MCF 10A (cell line): Measurements from ENCODE around the gene SGTB. TPM values are rescaled to one million over a fixed set of nuclear protein-coding genes. Genes with fewer than 3 reads are reported as not detected.
A peak's percentile ranks its signal among the peaks of the same experiment; 100 is the strongest.

Experiments used
- BruUV-seq: library from RNA; stranded (reverse); fragments of 400-500 nt; replicated peaks from 2 replicates; lab custom pipeline; 2021; lab: Mats Ljungman, UMichigan
- CTCF ChIA-PET: fragments of 300-600 bp; sonication (Branson Sonifier 250); formaldehyde crosslinking; extraction: SDS; loops from one replicate; lab custom pipeline; 2021; ENCODE audit warnings: antibody characterized with exemption, inconsistent platforms; lab: Yijun Ruan, JAX
- POLR2A ChIA-PET: fragments of 300-600, 350-650 bp; sonication (Branson Sonifier 250); formaldehyde crosslinking; extraction: SDS; loops from one replicate; lab custom pipeline; 2020; ENCODE audit warnings: antibody characterized with exemption, inconsistent platforms; lab: Yijun Ruan, JAX
- DNase-seq: peaks from one replicate; pipeline ENCODE4 v3.0.0-alpha.2; 2018; ENCODE audit not compliant: unreplicated experiment
- H3K27ac Mint-ChIP-seq: one replicate; pipeline ENCODE4 v1.8.0; 2022; ENCODE audit warnings: mild to moderate bottlenecking, low read depth, mixed read lengths; ENCODE audit not compliant: unreplicated experiment
- H3K27me3 Mint-ChIP-seq: one replicate; pipeline ENCODE4 v1.8.0; 2022; ENCODE audit warnings: mixed read lengths; ENCODE audit not compliant: insufficient read depth, unreplicated experiment
- H3K36me3 Mint-ChIP-seq: one replicate; pipeline ENCODE4 v1.8.0; 2022; ENCODE audit warnings: mild to moderate bottlenecking, moderate library complexity, mixed read lengths; ENCODE audit not compliant: insufficient read depth, unreplicated experiment
- H3K4me1 Mint-ChIP-seq: one replicate; pipeline ENCODE4 v1.8.0; 2022; ENCODE audit warnings: mixed read lengths; ENCODE audit not compliant: insufficient read depth, unreplicated experiment
- H3K4me3 Mint-ChIP-seq: one replicate; pipeline ENCODE4 v1.8.0; 2022; ENCODE audit warnings: mild to moderate bottlenecking, moderate library complexity, mixed read lengths; ENCODE audit not compliant: unreplicated experiment
- H3K9me3 Mint-ChIP-seq: one replicate; pipeline ENCODE4 v1.8.0; 2022; ENCODE audit warnings: mixed read lengths; ENCODE audit not compliant: unreplicated experiment
- CTCF ChIP-seq: fragments of 200-600 bp; IDR thresholded peaks from one replicate; pipeline ENCODE4 v1.8.0; 2022; ENCODE audit warnings: antibody characterized with exemption, mild to moderate bottlenecking; ENCODE audit not compliant: unreplicated experiment
- intact Hi-C: fragments of 100-400 bp; cut with micrococcal nuclease; formaldehyde crosslinking; loops from 2 replicates; pipeline ENCODE4 v1.14.1; 2022
- total RNA-seq: library from RNA; stranded (reverse); gene quantifications from 2 replicates; pipeline ENCODE4 v1.2.3, GENCODE V29; 2022

SGTB gene
- total RNA-seq, 1 experiment from 2014 or later = 15.8 TPM

- peak; percentile 74 for DNase-seq
- POLR2A ChIA-PET = interaction anchor here (0.5 to 4.3 kb wide), 23 partner anchors 8 to 1454 kb away, joined by 3 to 65 read pairs (median 6); partner anchors contain the start of genes CENPK, ERBIN, PPWD1 and SHLD3
- Mint-ChIP-seq H3K36me3 (no peaks in the 10 kb centered on the region), H3K27ac (peak overlapping the region; percentile 60), H3K4me3 (peak overlapping the region; percentile 89), H3K9me3 (no peaks in the 10 kb centered on the region), H3K27me3 (no peaks in the 10 kb centered on the region), H3K4me1 (peaks cover 7% of the 10 kb centered on the region)
- TSS peak; percentile 71 for BruUV-seq
- no peak for TF ChIP-seq CTCF
- intact Hi-C loops = loop anchor here (5.0 kb wide), 1 partner anchor 205 kb away; the partner anchor contains the start of gene ERBIN
- CTCF ChIA-PET = interaction anchor here (0.6 kb wide), 1 partner anchor 449 kb away, joined by 3 read pairs; no protein-coding TSS in a partner anchor
Observed at GRCh38 chr5:65722575-65723403, 880 bp upstream of the SGTB start.

- Mint-ChIP-seq H3K4me3 (peak overlapping the region; percentile 89), H3K27ac (no peak overlapping the region), H3K4me1 (peaks cover 7% of the 10 kb centered on the region), H3K9me3 (no peaks in the 10 kb centered on the region), H3K27me3 (no peaks in the 10 kb centered on the region), H3K36me3 (no peaks in the 10 kb centered on the region)
- TF ChIP-seq CTCF = no peak
- CTCF ChIA-PET = interaction anchor here (0.6 to 1.0 kb wide), 4 partner anchors 10 to 437 kb away, joined by 3 to 5 read pairs (median 3); no protein-coding TSS in a partner anchor
- intact Hi-C loops = loop anchor here (2.0 to 5.0 kb wide), 2 partner anchors 206 to 424 kb away; partner anchors contain the start of genes ERBIN and SREK1
- POLR2A ChIA-PET = interaction anchor here (0.6 to 4.3 kb wide), 18 partner anchors 10 to 423 kb away, joined by 3 to 65 read pairs (median 8); partner anchors contain the start of genes CENPK, ERBIN, PPWD1 and SHLD3
- peak; percentile 56 for DNase-seq
- TSS peak; percentile 34 for BruUV-seq
Observed at GRCh38 chr5:65721050-65721719, 724 bp downstream of the SGTB start.

- no peaks in the 10 kb centered on the region for H3K36me3 Mint-ChIP-seq
- ChIA-PET CTCF (interaction anchor here (0.7 kb wide), 1 partner anchor 54 kb away, joined by 3 read pairs; no protein-coding TSS in a partner anchor), POLR2A (no interaction called here)
- no peak overlapping the region for H3K27ac Mint-ChIP-seq
- H3K27me3 Mint-ChIP-seq = no peaks in the 10 kb centered on the region
- BruUV-seq = no TSS peak
- peaks cover 7% of the 10 kb centered on the region for H3K4me1 Mint-ChIP-seq
- no peak for TF ChIP-seq CTCF
- H3K9me3 Mint-ChIP-seq = no peaks in the 10 kb centered on the region
- intact Hi-C loops = no loop called here
- no peak for DNase-seq
- H3K4me3 Mint-ChIP-seq = no peak overlapping the region
Observed at GRCh38 chr5:65718576-65719310, 3.2 kb downstream of the SGTB start.
